HG02763 (cell line): ENCODE data around the gene PSG2.
"Not testable (repeated sequence)": the region's sequence is repeated elsewhere in the genome, so short reads cannot be mapped to it uniquely, and the experiment has no call there.

Source experiments
- ATAC-seq: cut with Tn5 transposase; IDR thresholded peaks from one replicate; pipeline ENCODE4 v1.9.1; 2021; ENCODE audit warnings: mild to moderate bottlenecking, moderate library complexity; ENCODE audit not compliant: unreplicated experiment

The PSG2 gene

GRCh38 chr19:43082601-43083000 lies at the start of gene PSG2:
PSG2 (minus strand) TSS chr19:43082701; CDS start chr19:43082569, 132 bp downstream.
- not testable (repeated sequence) for ATAC-seq

- ATAC-seq, result not testable (repeated sequence)
Measured at GRCh38 chr19:43131281-43131842, 48.9 kb upstream of the PSG2 start.

GRCh38 chr19:43129197-43129596 lies 46.7 kb upstream of the PSG2 start:
- not testable (repeated sequence) for ATAC-seq

GRCh38 chr19:43127336-43127735 lies 44.8 kb upstream of the PSG2 start:
- not testable (repeated sequence) for ATAC-seq

- ATAC-seq, result no peak
Measured at GRCh38 chr19:43126720-43127119, 44.2 kb upstream of the PSG2 start.

GRCh38 chr19:43124360-43124759 lies 41.9 kb upstream of the PSG2 start:
- no peak for ATAC-seq

GRCh38 chr19:43120433-43121026 lies 38.0 kb upstream of the PSG2 start:
- ATAC-seq, result not testable (repeated sequence)

- not testable (repeated sequence) for ATAC-seq
Measured at GRCh38 chr19:43119526-43119925, 37.0 kb upstream of the PSG2 start.

GRCh38 chr19:43116421-43116820 lies 33.9 kb upstream of the PSG2 start:
- ATAC-seq, result not testable (repeated sequence)

- not testable (repeated sequence) for ATAC-seq
Measured at GRCh38 chr19:43115548-43115947, 33.0 kb upstream of the PSG2 start.

- not testable (repeated sequence) for ATAC-seq
Measured at GRCh38 chr19:43115064-43115463, 32.6 kb upstream of the PSG2 start.

GRCh38 chr19:43114626-43115025 lies 32.1 kb upstream of the PSG2 start:
- not testable (repeated sequence) for ATAC-seq

- ATAC-seq, result not testable (repeated sequence)
Measured at GRCh38 chr19:43107401-43107800, 24.9 kb upstream of the PSG2 start.

GRCh38 chr19:43105496-43105895 lies 23.0 kb upstream of the PSG2 start:
- ATAC-seq, result no peak

GRCh38 chr19:43104215-43104850 lies 21.8 kb upstream of the PSG2 start:
- not testable (repeated sequence) for ATAC-seq

GRCh38 chr19:43101950-43102349 lies 19.4 kb upstream of the PSG2 start:
- no peak for ATAC-seq

- ATAC-seq, result not testable (repeated sequence)
Measured at GRCh38 chr19:43098416-43098815, 15.9 kb upstream of the PSG2 start.

GRCh38 chr19:43087702-43088340 lies 5.3 kb upstream of the PSG2 start:
- not testable (repeated sequence) for ATAC-seq

GRCh38 chr19:43085796-43086530 lies 3.5 kb upstream of the PSG2 start:
- not testable (repeated sequence) for ATAC-seq

- ATAC-seq, result not testable (repeated sequence)
Measured at GRCh38 chr19:43084196-43084832, 1.8 kb upstream of the PSG2 start.
